Liver (tissue), 3 donors: Measurements from ENCODE around the gene S1PR4.

Source experiments
- ATF3 ChIP-seq: IDR thresholded peaks from 2 replicates; pipeline ENCODE4 v1.6.1; 2016; ENCODE audit warnings: antibody characterized with exemption
- GABPA ChIP-seq, 2 donors: IDR thresholded peaks in 1 of 2; conservative IDR thresholded peaks in 1 of 2; 2 replicates each; pipeline ENCODE4 v1.6.1; 2016; ENCODE audit warnings: antibody characterized with exemption in 2 of 2, mild to moderate bottlenecking in 1 of 2, moderate library complexity in 1 of 2
- HNF4A ChIP-seq, 2 donors: conservative IDR thresholded peaks; 2 replicates each; pipeline ENCODE4 v1.6.1; 2016; ENCODE audit warnings: antibody characterized with exemption in 2 of 2, mild to moderate bottlenecking in 2 of 2
- JUND ChIP-seq, 2 donors: IDR thresholded peaks; 2 replicates each; pipeline ENCODE4 v1.6.1; 2016; ENCODE audit warnings: antibody characterized with exemption in 2 of 2
- TAF1 ChIP-seq: conservative IDR thresholded peaks from 2 replicates; pipeline ENCODE4 v1.6.1; 2016; ENCODE audit warnings: antibody characterized with exemption, mild to moderate bottlenecking
- YY1 ChIP-seq: IDR thresholded peaks from 2 replicates; pipeline ENCODE4 v1.6.1; 2016; ENCODE audit warnings: antibody characterized with exemption, mild to moderate bottlenecking
- TF ChIP-seq, protein P1 (sequence below): fragments of 150-350 bp; IDR thresholded peaks from 2 replicates; pipeline ENCODE4 v1.5.1; 2017; ENCODE audit warnings: improper control_type of control experiment, low read depth, low read length; ENCODE audit not compliant: missing input control
- donor health status: healthy.
- donor health status: healthy.

DNA sequence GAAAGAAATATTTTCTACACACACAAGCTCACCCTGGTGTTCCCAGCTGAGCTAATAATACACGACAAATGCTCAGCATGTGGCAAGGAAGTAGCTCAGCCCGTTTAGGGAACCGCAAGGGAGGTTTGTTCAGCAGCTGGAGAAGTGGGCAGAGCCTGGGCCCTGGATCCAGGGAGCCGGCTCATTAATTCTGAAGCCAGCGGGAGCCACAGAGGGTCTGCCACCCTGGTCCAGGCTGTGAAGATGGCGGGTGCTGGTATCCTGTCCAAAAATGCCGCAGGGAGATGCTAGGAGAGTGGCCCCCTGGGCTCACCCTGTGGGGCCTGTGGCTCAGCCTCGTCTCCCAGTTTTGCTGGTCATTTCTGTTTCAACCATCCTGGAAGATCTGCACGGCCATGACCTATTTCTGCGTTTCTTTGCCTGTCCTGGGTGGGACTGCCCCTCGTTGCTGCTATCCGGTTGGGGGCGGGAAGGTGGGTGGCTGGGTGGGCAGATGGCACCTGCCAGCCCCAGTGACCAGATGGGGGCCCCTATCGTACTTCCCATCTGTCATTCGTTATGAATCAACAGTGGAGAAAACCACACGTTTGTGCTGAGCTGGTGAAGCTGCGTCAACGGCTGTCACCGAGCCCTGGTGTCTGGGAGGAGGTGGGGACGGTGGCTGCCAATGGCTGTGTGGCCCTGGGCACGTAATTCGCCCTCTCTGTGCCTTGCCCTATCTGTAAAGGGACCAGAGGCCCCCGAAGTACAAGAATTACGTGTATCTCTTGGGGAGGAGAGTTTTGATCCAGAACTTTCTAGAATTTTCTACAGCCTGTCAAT is 45.4 kb upstream of the S1PR4 start:
- TF ChIP-seq GABPA (IDR thresholded peaks at IDR 0.05 in 1 of 2, conservative IDR thresholded peaks at IDR 0.05 in 1 of 2) (no peak), ATF3 (no peak), JUND (IDR thresholded peaks at IDR 0.05) (no peak), TAF1 (no peak), YY1 (no peak), HNF4A (conservative IDR thresholded peaks at IDR 0.05) (no peak)
- TF ChIP-seq, protein P1, sequence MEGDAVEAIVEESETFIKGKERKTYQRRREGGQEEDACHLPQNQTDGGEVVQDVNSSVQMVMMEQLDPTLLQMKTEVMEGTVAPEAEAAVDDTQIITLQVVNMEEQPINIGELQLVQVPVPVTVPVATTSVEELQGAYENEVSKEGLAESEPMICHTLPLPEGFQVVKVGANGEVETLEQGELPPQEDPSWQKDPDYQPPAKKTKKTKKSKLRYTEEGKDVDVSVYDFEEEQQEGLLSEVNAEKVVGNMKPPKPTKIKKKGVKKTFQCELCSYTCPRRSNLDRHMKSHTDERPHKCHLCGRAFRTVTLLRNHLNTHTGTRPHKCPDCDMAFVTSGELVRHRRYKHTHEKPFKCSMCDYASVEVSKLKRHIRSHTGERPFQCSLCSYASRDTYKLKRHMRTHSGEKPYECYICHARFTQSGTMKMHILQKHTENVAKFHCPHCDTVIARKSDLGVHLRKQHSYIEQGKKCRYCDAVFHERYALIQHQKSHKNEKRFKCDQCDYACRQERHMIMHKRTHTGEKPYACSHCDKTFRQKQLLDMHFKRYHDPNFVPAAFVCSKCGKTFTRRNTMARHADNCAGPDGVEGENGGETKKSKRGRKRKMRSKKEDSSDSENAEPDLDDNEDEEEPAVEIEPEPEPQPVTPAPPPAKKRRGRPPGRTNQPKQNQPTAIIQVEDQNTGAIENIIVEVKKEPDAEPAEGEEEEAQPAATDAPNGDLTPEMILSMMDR, result no peak
